Sigmoid colon (tissue), 3 donors: Measurements from ENCODE around the gene FMNL2.

ENCODE experiments used
- CTCF ChIP-seq, 4 experiments: fragments of 450-650 bp in 3 of 4; fragments of 200-600 bp in 1 of 4; IDR thresholded peaks; one replicate each; pipeline ENCODE4 v1.5.1; 2016 to 2019; ENCODE audit warnings: antibody characterized with exemption in 4 of 4, mild to moderate bottlenecking in 3 of 4, moderate library complexity in 2 of 4
- POLR2A ChIP-seq, 2 donors: fragments of 450-650 bp; IDR thresholded peaks; one replicate each; pipeline ENCODE4 v1.6.1; 2016; ENCODE audit warnings: antibody characterized with exemption in 2 of 2, mild to moderate bottlenecking in 2 of 2, moderate library complexity in 2 of 2

GRCh38 chr2:152399003-152399402, 64.0 kb downstream of the FMNL2 start:
- TF ChIP-seq POLR2A (IDR thresholded peaks at IDR 0.05) (no peak), CTCF (IDR thresholded peaks at IDR 0.05) (no peak)
